Ureter (tissue), 1 donor: ENCODE data around the gene TEX261. TPM values are rescaled to one million over a fixed set of nuclear protein-coding genes. Genes with fewer than 3 reads are reported as not detected.
"Not testable (repeated sequence)": the region's sequence is repeated elsewhere in the genome, so short reads cannot be mapped to it uniquely, and the experiment has no call there.

Source experiments
- DNase-seq: peaks from one replicate; pipeline ENCODE4 v3.0.0-alpha.2; 2020; ENCODE audit warnings: low spot score
- total RNA-seq: library from RNA; stranded (reverse); gene quantifications from one replicate; pipeline ENCODE4 v1.2.4, GENCODE V29; 2023
- donor health status: DM: yes; HTN: yes; CAD: no.

Gene TEX261
- total RNA-seq, 1 donor from 2014 or later: 74.5 TPM

DNA sequence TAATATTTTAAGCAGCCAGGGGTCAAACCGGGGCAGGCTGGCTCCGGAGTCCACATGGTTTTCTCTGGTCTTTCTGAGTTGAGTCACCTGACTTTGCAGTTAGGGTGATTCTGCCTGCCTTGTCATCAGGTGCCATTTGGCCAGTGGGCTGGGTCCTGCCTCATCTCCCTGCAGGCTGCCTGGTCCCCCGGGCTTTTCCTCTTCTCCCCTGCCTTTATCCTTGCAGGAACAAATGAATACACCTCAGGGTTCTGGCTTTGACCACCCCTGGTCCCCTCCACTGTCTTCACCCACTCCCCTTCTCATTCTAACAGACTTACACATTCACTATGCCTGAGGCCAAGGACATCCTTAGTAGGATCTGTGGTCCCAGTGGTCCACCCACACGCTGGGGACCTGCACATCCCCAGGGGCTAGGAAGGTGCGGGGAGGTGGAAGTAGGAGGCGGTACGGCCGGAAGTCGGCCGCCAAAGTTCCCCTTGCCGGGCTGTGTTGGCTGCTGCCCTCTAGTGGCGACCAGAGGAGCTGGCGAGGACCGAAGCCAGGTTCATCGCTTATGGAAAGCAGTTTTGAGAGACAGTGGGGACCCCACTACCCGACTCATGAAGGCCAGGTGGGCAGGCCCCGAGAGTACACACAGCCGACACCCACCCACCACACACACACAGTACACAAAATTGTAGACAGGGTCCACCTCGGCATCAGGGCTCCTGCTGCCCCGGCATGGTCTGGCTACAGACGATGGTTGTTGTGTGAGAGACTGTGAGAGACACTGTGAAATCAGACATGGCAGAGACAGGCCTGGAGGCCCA is 6.3 kb upstream of the TEX261 start:
- DNase-seq: peak; percentile 74

DNA sequence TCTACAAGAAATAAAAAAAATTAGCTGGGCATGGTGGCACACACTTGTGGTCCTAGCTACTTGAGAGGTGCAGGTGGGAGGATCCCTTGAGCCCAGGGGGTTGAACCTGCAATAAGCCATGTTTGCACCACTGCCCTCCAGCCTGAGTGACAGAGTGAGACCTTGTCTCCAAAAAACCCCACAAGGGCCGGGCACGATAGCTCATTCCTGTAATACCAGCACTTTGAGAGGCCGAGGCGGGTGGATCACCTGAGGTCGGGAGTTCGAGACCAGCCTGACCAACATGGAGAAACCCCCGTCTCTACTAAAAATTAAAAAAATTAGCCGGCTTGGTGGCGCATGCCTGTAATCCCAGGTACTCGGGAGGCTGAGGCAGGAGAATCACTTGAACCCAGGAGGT is 5.3 kb upstream of the TEX261 start:
- peak; percentile 30 for DNase-seq

DNA sequence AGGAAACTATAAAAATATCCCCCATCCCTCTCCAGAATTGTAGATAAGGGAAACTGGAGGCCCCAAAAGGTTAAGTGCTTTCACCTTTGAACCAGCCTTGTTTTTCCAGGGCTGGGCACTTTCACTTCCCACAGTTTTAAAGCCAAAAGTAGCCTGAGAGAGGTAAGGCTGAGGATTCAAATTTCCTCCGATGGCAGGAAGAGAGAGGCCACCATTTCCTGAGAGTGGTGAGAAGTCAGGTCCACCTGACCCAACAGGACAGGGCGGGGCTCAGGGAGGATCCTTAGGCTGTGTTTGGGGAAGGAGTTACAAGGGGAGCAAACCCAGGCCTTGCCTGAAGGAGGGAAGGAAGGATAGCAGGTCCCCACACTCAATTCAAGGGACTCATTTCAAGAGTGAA is 4.7 kb upstream of the TEX261 start:
- DNase-seq: no peak

DNA sequence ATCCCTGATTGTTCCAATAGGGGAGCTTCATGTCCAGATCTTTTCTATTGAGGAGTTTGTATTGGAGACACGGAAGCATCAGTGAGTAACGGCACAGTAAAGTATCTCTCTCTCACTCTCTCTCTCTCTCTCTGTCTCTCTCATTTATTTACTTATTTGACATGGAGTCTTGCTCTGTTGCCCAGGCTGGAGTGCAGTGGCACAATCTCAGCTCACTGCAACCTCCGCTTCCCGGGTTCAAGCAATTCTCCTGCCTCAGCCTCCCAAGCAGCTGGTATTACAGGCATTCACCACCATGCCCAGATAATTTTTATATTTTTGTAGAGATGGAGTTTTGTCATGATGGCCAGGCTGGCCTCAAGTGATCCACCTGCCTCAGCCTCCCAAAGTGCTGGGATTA is 4.2 kb upstream of the TEX261 start:
- not testable (repeated sequence) for DNase-seq

DNA sequence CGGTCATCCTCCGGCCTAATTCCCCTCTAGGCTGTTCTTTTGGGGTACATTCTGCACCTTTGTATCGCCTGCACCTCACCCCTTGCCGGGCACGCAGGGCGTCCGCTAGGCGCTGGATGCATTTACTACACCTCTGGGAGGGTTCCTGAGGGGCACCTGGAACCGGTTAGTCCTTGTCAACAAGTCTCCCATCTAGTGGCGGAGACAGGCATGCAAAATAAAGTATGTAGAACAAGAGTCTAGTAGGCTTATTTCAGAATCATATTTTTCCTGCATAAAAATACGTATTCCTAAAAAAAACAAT is 705 bp upstream of the TEX261 start:
- peak; percentile 53 for DNase-seq

DNA sequence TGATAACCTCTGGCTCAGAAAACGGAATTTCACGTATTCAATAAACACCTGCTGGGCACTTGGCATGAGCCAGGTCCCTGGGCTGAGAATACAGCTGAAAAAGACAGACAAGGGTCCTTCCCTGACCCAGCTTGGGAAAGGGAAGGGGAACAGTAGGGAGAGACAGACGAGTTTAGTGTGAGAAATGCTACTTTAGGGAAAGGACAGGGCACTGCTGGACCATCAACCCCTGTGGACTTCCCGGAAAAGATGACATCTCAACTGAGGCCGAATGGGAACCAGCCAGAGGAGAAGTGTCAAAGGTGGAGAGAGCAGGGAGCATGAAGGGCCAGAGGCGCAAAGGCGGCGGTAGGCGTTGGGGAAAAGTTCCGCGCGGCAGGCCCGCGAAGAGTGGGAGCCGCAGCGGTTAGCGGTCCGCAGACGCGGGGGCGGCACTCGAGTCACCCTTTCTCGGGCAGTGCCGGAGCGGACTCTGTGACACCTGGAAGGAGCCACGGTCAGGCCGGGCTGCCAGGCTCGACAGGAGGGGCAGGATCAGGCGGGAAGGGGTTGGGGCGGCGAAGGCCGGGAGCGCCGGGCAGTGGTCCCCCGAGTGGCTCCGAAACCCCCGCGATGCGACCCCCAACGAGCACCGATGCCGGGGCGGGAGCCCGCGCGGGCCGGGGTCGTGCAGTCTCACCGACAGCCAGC is 519 bp downstream of the TEX261 start:
- peak; percentile 45 for DNase-seq

DNA sequence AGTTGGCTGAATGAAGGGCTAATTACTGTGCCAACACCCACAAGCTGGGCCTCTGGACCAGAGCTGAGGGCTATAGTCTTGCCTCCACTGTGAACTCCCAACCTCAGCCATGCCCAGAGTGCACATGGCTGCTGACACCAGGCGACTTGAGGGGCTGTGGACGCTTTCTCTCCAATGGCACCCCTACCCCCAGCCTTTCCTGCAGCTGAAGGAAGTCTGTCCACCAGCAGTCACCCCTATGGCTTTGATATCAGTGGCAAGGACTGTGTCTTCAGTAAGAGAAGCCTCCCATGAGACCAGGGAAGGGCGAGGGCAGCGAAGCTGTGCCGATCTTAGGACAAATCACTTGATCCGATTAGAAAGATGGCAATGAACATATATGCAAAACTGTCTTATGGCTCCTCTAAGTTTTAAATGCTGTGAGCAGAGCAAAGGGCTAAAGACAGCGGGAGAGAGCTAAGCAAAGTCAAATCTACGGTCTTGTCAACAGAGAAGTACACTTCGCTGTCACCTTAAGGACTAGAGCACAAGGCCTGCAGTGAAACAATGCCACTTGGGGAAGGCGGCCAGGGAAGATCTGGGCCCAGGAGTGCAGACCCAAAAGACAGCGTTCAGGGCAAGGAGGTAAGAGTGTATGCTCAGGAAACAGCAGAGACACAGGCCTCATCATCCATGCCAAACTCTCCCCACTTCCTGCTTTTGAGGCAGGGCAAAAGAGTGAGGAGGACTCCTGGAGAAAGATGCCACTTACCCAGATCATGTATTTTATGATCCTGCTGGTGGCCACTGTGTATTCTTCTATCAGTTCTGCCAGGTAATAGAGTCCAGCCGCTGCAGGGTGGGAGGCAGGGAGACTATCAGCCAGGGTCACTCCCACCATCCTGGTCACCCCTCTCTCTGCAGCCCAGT is 1.5 kb downstream of the TEX261 start:
- DNase-seq: peak; percentile 31

DNA sequence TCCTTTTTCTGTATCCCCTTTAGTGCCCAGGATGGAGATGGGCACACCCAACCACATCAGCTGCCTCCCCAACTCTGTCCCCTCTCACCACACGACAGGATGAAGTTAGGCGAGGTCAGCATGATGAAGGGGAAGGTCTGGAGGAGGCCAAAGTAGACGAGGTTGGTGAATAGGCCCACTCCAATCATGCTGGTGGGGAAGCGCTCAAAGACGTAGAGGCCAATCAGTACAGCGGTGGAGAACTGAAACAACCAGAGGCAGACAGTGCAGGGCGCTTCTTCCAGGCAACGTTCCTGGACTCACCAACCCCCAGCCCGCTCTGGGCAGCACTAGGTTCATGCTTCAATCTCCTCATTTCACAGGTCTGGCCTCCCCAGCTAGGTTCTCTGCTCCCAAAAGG is 2.9 kb downstream of the TEX261 start:
- DNase-seq: no peak

DNA sequence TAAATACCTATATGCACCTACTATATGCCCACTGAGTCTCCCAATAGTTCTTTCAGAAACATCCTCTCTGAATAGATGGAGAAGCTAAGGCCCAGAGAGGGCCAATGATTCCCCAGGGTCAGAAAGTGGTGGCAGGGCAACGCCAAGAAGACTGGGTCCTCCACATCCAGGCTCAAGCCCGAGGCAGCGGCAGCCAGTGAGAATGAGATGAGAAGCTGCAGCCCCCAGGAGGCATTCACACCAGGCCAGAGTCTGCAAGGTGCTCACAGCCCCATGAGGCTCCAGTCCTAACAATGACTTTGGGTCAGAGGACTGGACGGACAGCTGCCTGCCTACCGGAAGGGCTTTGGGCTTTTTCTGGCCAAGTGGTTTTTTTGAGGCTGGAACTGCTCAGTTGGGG is 3.5 kb downstream of the TEX261 start:
- DNase-seq: no peak

DNA sequence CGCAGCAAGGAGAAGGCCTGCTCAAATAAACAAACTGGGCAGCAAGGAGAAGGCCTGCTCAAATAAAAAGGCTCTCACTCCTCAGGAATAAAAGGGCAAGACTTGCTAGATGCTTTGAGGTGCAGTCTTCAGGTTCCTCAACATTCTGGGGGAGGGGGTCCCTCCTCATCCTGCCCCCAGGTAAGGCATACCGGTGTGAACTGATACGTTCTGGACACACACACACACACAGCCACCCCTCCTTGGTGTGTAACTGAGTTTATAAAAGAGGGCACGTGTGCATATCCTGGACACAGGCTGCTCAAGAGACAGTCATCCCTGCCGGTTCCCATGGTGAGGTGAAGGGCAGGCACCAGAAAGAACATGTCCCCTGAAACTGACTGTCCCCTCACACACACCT is 4.5 kb downstream of the TEX261 start:
- DNase-seq: no peak

DNA sequence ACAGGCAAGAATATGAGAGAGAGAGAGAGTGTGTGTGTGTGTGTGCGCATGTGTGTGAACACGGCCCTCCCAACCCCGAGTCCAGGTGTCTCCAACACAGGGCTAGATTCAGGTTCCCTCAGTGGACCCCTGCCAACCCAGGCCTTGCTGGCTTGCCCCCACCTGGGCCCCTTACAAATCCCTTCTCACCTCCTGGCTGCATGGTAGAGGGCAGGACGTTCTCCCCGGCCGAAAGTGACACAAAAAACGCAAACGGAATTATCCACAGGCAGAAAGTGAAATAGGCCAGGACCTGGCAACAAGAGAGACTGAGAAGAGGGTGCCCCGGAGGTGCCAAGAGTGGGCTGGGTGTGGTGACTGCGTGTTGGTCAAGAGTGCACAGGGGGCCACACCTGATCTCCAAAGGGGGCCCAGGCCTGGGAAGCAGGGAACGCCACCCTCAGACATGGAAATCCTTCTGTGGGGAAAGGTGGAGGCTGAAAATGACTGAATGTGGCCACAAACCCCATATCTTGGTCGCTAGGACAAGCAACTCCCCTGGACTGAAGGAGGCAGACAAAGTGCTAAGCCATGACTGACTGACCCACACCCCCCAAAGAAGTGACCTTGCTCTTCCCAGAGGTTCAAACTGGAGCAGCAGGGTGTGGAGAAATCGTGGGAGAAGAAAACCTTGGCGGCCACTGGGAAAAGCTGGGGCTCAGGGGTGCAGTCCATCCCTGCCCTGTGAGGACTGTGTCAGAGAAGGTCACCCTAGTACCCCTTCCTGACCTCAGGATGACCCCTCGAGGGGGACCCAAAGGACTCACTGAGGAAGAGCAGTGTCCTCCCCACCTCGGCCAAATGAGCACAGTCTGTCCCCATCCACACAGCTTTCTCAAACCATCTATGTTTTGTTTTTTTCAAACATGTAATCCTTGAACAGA is 5.7 kb downstream of the TEX261 start:
- DNase-seq: no peak

DNA sequence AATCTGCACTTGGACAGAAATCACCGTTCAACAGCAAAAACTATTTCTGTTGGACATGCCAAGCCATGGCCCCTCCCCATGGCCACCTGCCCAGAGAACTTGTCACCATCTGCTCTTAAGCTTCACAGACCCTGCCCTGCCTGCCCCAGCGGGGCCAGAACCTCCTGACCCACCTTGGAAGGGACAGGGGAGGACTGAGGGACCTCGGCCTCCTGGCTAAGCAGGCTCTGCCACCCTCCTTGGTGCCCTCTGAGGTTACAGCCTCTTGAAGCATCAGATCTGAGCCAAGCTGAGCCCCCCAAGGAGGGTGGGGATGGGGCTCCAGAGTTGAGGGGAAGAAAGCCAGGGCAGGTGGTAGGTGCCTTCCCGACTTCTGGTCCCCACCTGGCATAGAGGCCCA is 6.5 kb downstream of the TEX261 start:
- no peak for DNase-seq

DNA sequence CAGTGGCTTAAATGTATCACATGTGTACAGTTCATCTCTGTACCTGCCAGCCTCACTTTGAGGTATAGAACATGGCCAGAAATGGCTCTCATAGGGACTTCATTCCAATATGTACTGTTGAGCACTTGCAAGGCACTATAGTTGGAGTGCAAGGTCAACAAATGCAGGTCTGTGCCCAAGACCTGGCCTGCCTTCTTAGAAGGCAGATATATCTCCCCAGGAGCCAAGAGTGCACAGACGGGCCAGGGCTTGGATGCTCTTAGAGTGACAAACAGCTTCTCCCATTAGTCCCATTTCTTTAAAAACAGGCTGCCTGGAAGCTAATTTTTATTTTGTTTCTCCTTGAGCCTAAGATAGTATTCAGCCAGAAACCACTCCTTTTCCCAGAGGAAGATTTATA is 7.3 kb downstream of the TEX261 start:
- DNase-seq: no peak

DNA sequence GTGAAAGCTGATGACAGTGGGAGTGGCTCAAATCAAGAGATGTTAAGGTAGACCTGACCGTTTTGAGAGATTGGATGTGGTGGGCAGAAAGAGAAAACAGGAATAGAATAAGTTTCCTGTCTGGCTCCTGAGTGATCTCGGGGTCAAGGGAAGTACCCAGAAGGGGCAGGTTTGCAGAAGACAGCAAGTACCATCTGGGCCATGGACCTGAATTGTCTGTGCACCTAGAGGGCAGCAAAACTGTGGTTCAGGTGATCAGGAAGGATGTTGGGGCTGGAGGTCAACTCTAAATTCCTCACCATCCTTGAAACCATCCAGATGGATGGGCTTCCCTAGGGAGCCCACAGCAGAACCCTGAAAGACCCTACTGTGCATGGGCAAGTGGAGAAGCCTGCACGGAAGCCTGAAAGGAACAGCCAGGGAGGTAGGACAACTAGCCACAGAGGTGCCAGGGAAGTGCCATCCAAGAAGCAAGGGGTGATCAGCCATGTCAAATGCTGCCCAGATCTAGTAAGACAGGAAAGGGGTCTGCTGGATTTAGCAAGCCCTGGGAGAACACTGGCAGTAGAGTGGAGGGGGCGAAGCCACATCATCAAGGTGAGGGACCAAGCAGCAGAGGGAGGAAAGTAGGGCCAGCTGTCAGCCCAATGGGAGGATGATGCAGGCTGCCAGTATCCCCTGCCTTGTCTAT is 8.0 kb downstream of the TEX261 start:
- DNase-seq: peak; percentile 18

DNA sequence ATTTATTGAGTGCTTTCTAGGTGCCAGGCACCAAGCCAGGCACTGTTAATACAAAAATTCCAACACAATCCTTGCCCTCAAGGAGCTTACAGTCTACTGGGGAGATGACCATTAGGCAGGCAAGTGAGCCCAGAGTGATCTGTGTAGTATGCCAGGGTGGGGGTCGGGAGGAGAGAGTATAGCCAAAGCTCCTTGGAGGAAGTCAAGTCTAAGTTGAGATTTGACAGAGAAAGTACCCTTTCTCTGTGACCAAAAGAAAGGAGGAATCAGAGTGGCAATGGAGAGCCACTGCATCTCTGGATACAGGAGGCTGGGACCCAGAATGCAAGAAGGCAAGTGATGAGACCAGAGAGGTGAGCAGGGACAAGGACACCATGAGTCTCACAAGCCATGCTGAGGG is 8.7 kb downstream of the TEX261 start:
- peak; percentile 15 for DNase-seq

DNA sequence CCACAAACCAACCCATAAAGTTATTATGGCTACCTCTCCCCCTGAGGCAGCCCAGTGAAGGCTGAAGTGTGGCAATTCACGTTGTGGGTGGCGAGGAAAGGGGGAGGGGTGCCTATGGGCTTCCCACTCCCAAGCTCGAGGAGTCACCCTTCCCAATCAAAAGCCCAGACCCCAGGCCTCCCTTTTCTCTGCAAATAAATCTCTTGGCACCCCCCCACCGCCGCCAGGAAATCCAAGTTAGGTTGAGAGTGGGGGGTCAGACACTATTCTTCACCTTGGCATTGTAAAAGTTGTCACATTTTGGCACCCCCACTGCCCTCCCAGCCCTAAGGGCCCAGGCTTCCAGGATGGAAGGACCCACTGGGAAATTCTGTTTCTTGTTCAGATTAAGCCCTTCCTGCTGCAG is 9.4 kb downstream of the TEX261 start:
- peak; percentile 44 for DNase-seq

DNA sequence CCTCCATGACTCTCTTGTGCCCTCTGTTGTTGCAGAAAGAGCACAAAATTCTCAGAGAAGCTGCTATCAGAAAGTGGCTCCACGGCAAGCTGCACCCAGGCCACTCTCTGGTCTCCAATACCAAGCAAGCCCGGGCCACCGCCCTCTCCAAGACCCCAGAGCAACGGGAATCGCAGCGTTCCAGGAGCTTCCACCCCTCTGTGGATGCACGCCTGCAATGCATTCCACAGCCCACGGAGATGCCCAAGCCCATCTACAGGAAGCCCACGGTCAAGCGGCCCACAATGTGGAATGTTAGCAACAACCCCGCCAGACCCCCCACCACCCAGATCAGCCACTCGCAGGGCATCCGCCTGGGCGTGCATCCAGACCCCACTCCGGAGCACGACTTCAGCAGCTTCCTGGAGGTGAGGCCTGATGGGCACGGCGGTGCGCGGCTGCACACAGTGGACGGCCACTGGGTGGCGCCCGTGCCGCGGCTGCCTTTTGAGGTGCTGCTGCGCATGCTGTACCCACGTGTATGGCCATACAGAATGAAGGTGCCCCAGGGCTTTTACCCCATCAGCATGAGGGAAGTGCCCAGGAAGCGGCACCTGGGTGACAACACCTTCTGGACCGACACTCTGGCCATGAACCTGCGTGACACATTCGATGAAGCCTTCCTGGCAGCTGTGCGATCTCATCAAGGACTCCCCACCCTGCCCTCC is 9.9 kb downstream of the TEX261 start:
- peak; percentile 49 for DNase-seq

DNA sequence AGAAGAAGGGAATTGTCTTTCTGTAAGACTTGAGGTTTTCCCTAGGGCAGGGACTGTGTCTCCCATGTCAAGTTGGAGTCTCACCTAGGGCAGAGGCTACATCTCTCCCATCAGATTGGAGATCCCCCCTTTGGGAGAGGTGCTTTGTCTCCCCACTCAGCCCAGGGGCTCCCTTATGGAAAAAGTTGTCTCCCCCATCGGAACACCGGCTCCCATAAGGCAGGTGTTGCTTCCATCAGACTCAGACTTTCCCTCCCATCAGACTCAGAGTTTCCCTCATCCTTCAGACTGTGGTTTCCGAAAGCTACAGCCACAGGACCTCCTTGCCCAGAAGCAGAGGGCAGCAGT is 10.5 kb downstream of the TEX261 start:
- no peak for DNase-seq

DNA sequence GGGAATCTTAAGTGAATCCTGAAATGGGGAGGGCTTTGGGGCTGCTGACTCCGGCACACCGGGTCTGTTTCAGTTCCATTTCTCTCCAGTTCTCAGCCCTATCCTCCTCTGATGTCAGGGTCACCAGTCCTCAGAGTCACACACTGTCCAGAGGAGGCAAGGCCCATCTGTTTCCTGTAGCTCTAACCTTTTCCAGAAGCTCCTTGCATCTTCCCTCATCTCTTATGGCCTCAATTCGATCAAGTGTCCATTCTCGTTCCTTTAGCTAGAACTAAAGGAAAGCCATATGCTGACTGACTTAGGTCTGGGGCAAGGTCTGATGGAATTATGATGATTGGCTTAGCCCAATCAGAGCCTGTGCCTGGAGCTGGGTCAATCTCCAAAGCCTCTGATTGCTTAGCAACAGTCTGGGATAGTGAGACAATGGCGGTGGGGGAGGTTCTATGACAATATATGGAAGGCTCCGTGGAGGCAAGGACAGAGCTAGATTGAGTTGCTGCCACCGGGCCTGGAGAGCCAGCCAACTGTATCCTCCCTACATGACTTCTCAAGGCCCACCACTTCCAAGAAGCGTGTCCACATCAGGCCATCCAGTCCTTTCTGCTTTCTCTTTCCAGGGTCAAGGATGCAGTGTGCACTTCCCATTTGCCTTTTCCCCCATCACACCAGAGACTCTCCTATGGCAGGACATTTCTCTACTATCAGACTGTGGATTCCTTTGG is 11.0 kb downstream of the TEX261 start:
- DNase-seq: peak; percentile 23

DNA sequence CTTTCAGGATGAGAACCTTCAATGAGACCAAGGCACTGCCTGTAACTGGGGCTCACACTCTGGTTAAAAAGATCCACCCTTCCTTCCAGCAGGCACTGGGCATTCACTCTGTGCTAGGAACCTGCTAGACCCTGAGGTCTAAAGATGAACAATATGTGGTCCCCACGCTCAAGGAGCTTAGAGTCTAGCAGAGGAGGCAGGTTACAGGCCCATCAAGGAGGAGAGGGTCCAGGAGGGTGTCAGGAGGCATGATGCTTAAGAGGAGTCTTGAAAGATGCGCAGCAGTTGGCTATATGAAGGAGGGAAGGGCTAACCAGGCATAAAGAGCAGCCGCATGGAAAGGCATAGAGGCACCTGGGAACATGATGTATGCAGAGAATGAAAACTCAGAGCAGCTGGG is 11.7 kb downstream of the TEX261 start:
- DNase-seq: peak; percentile 8
